DND-41 (cell line): Measurements from ENCODE around the gene ZNF283.
"Not testable (repeated sequence)": the region's sequence is repeated elsewhere in the genome, so short reads cannot be mapped to it uniquely, and the experiment has no call there.

ENCODE experiments used
- ATAC-seq: fragments of 200-7000 bp; cut with Tn5 transposase; 3 replicates; pipeline ENCODE4 v1.9.1; 2021; ENCODE audit warnings: low read depth; ENCODE audit not compliant: insufficient read depth
- DNase-seq: peaks from one replicate; pipeline ENCODE4 v3.0.0-alpha.2; 2020
- H2AFZ ChIP-seq: 2 replicates; pipeline ENCODE4 v1.6.0; 2012; ENCODE audit warnings: low read depth, low read length
- H3K27ac ChIP-seq: 2 replicates; pipeline ENCODE4 v1.5.1; 2012; ENCODE audit warnings: low read length, inconsistent platforms
- H3K27me3 ChIP-seq: fragments of 200-600 bp; sonication (generic); 2 replicates; pipeline ENCODE4 v1.6.0; 2012; ENCODE audit warnings: low read length, mild to moderate bottlenecking, inconsistent platforms; ENCODE audit not compliant: insufficient read depth, poor library complexity
- H3K36me3 ChIP-seq: 2 replicates; pipeline ENCODE4 v1.5.1; 2012; ENCODE audit warnings: low read length, inconsistent platforms; ENCODE audit not compliant: insufficient read depth
- H3K4me1 ChIP-seq: 2 replicates; pipeline ENCODE4 v1.5.1; 2012; ENCODE audit warnings: mild to moderate bottlenecking, low read length; ENCODE audit not compliant: insufficient read depth
- H3K4me2 ChIP-seq: 2 replicates; pipeline ENCODE4 v1.6.0; 2012; ENCODE audit warnings: mild to moderate bottlenecking, moderate library complexity, low read length, inconsistent platforms; ENCODE audit not compliant: insufficient read depth
- H3K4me3 ChIP-seq, 2 experiments: fragments of 200-600 bp in 1 of 2; shearing (Covaris generic) in 1 of 2; 2 replicates each; pipeline ENCODE4 v1.5.1; 2012 to 2016; ENCODE audit warnings: inconsistent platforms in 2 of 2, low read length in 2 of 2, mild to moderate bottlenecking in 2 of 2, low read depth in 1 of 2, moderate library complexity in 1 of 2
- H3K79me2 ChIP-seq: 2 replicates; pipeline ENCODE4 v1.6.0; 2012; ENCODE audit warnings: low read length, inconsistent platforms; ENCODE audit not compliant: insufficient read depth
- H3K9ac ChIP-seq: 2 replicates; pipeline ENCODE4 v1.6.0; 2012; ENCODE audit warnings: low read depth, mild to moderate bottlenecking, inconsistent platforms, low read length, moderate library complexity
- H3K9me3 ChIP-seq: 2 replicates; pipeline ENCODE4 v1.5.1; 2012; ENCODE audit warnings: low read length, moderate library complexity, mild to moderate bottlenecking, inconsistent platforms; ENCODE audit not compliant: insufficient read depth, severe bottlenecking
- H4K20me1 ChIP-seq: 2 replicates; pipeline ENCODE4 v1.6.0; 2012; ENCODE audit warnings: low read length; ENCODE audit not compliant: insufficient read depth
- CTCF ChIP-seq: IDR thresholded peaks from 2 replicates; pipeline ENCODE4 v1.5.1; 2012; ENCODE audit warnings: borderline replicate concordance, low read length, moderate library complexity, mild to moderate bottlenecking; ENCODE audit not compliant: poor library complexity, severe bottlenecking; ENCODE audit errors: extremely low read depth
- EZH2 ChIP-seq: IDR thresholded peaks from 3 replicates; pipeline ENCODE4 v1.6.1; 2012; ENCODE audit warnings: borderline replicate concordance, low read depth, mild to moderate bottlenecking, moderate library complexity, low read length, inconsistent platforms; ENCODE audit not compliant: severe bottlenecking

Gene ZNF283

GRCh38 chr19:43818500-43818899 lies 8.6 kb upstream of the ZNF283 start:
- Histone ChIP-seq H3K27me3 (no peaks in the 10 kb centered on the region), H3K79me2 (no peaks in the 10 kb centered on the region), H4K20me1 (no peaks in the 10 kb centered on the region), H3K27ac (no peak overlapping the region), H3K4me1 (no peaks in the 10 kb centered on the region), H3K4me2 (no peak overlapping the region), H3K9me3 (no peaks in the 10 kb centered on the region), H3K36me3 (no peaks in the 10 kb centered on the region), H3K9ac (no peak overlapping the region), H3K4me3 (no peak overlapping the region), H2AFZ (no peak overlapping the region)
- ATAC-seq (no peak), DNase-seq (no peak)
- TF ChIP-seq EZH2 (no peak), CTCF (no peak)

- Histone ChIP-seq H3K27me3 (no peaks in the 10 kb centered on the region), H3K27ac (no peak overlapping the region), H3K9me3 (no peaks in the 10 kb centered on the region), H2AFZ (no peak overlapping the region), H3K4me3 (no peak overlapping the region), H4K20me1 (no peaks in the 10 kb centered on the region), H3K4me1 (no peaks in the 10 kb centered on the region), H3K9ac (no peak overlapping the region), H3K36me3 (no peaks in the 10 kb centered on the region), H3K4me2 (no peak overlapping the region), H3K79me2 (no peaks in the 10 kb centered on the region)
- ATAC-seq, result no peak
- TF ChIP-seq EZH2 (no peak), CTCF (no peak)
- DNase-seq, result no peak
Observed at GRCh38 chr19:43820098-43820883, 6.8 kb upstream of the ZNF283 start.

- Histone ChIP-seq H4K20me1 (no peaks in the 10 kb centered on the region), H3K9ac (no peak overlapping the region), H3K4me3 (no peak overlapping the region), H3K79me2 (no peaks in the 10 kb centered on the region), H3K36me3 (no peaks in the 10 kb centered on the region), H3K27ac (no peak overlapping the region), H2AFZ (no peak overlapping the region), H3K9me3 (no peaks in the 10 kb centered on the region), H3K4me2 (no peak overlapping the region), H3K4me1 (no peaks in the 10 kb centered on the region), H3K27me3 (no peaks in the 10 kb centered on the region)
- ATAC-seq (no peak), DNase-seq (no peak)
- TF ChIP-seq CTCF (no peak), EZH2 (no peak)
Observed at GRCh38 chr19:43820884-43821215, 6.3 kb upstream of the ZNF283 start.

GRCh38 chr19:43823856-43824255 lies 3.3 kb upstream of the ZNF283 start:
- ATAC-seq, H4K20me1 ChIP-seq, H2AFZ ChIP-seq, H3K36me3 ChIP-seq, H3K9ac ChIP-seq, H3K79me2 ChIP-seq, H3K4me2 ChIP-seq, H3K27ac ChIP-seq, H3K9me3 ChIP-seq, H3K27me3 ChIP-seq, DNase-seq, H3K4me3 ChIP-seq: not testable (repeated sequence)
- H3K4me1 ChIP-seq, result peaks cover 17% of the 10 kb centered on the region

GRCh38 chr19:43824572-43824971 lies 2.5 kb upstream of the ZNF283 start:
- H3K9me3 ChIP-seq, H3K36me3 ChIP-seq, H2AFZ ChIP-seq, H3K27me3 ChIP-seq, H3K4me3 ChIP-seq, H3K9ac ChIP-seq, ATAC-seq, H3K27ac ChIP-seq, DNase-seq, H4K20me1 ChIP-seq, H3K79me2 ChIP-seq, H3K4me2 ChIP-seq: not testable (repeated sequence)
- peaks cover 17% of the 10 kb centered on the region for H3K4me1 ChIP-seq
